NCI-H2107 (cell line): ENCODE measurements around the gene GRWD1.
A peak's percentile ranks its signal among the peaks of the same experiment; 100 is the strongest.
"Not testable (repeated sequence)": the region's sequence is repeated elsewhere in the genome, so short reads cannot be mapped to it uniquely, and the experiment has no call there.

ENCODE experiments used
- DNase-seq: peaks from one replicate; lab custom pipeline; 2025; lab: John Stamatoyannopoulos, UW

Gene GRWD1

GRCh38 chr19:48480183-48480557 lies 34.4 kb downstream of the GRWD1 start:
- no peak for DNase-seq

GRCh38 chr19:48480558-48481500 lies 35.0 kb downstream of the GRWD1 start:
- DNase-seq = no peak

GRCh38 chr19:48481846-48482639 lies 36.3 kb downstream of the GRWD1 start:
- no peak for DNase-seq

GRCh38 chr19:48483301-48483700 lies 37.5 kb downstream of the GRWD1 start:
- no peak for DNase-seq

- no peak for DNase-seq
Measured at GRCh38 chr19:48484247-48484893, 38.6 kb downstream of the GRWD1 start.

- no peak for DNase-seq
Measured at GRCh38 chr19:48484931-48485612, 39.3 kb downstream of the GRWD1 start.

- DNase-seq = not testable (repeated sequence)
Measured at GRCh38 chr19:48486706-48487105, 40.9 kb downstream of the GRWD1 start.

GRCh38 chr19:48487544-48487943 lies 41.8 kb downstream of the GRWD1 start:
- no peak for DNase-seq

GRCh38 chr19:48487948-48488347 lies 42.2 kb downstream of the GRWD1 start:
- DNase-seq = no peak

- not testable (repeated sequence) for DNase-seq
Measured at GRCh38 chr19:48488478-48488877, 42.7 kb downstream of the GRWD1 start.

- DNase-seq = peak; percentile 35
Measured at GRCh38 chr19:48489608-48490216, 43.9 kb downstream of the GRWD1 start.

GRCh38 chr19:48490981-48491792 lies 45.4 kb downstream of the GRWD1 start:
- DNase-seq = peak; percentile 48

GRCh38 chr19:48491793-48492123 lies 46.0 kb downstream of the GRWD1 start:
- DNase-seq = no peak

GRCh38 chr19:48492925-48493717 lies 47.3 kb downstream of the GRWD1 start:
- DNase-seq = peak; percentile 86

- no peak for DNase-seq
Measured at GRCh38 chr19:48493718-48494401, 48.1 kb downstream of the GRWD1 start.

- no peak for DNase-seq
Measured at GRCh38 chr19:48495396-48495795, 49.6 kb downstream of the GRWD1 start.

GRCh38 chr19:48496959-48497727 lies 51.4 kb downstream of the GRWD1 start:
- DNase-seq = no peak
